Left lung (tissue), 10 donors: ENCODE measurements around the gene PRICKLE1. TPM values are rescaled to one million over a fixed set of nuclear protein-coding genes. Genes with fewer than 3 reads are reported as not detected.

ENCODE experiments used
- ATAC-seq: fragments of 200-7000 bp; cut with Tn5 transposase; one replicate; pipeline ENCODE4 v1.9.1; 2020; ENCODE audit warnings: moderate library complexity
- DNase-seq, 4 donors: peaks; one replicate each; pipeline ENCODE4 v3.0.0-alpha.2; 2013 to 2020
- H3K27ac ChIP-seq, 2 donors: fragments of 200-600 bp; sonication (generic) in 1 of 2; one replicate each; pipeline versions ENCODE4 v1.5.0 to v1.8.0; 2020 to 2021
- H3K27me3 ChIP-seq, 2 donors: fragments of 200-600 bp; sonication (generic) in 1 of 2; one replicate each; pipeline versions ENCODE4 v1.5.0 to v1.8.0; 2020 to 2021
- H3K36me3 ChIP-seq, 2 donors: fragments of 200-600 bp; sonication (generic) in 1 of 2; one replicate each; pipeline versions ENCODE4 v1.5.0 to v1.8.0; 2020 to 2021
- H3K4me1 ChIP-seq, 2 donors: fragments of 200-600 bp; one replicate each; pipeline ENCODE4 v1.8.0; 2021
- H3K4me3 ChIP-seq, 2 donors: fragments of 200-600 bp; sonication (generic) in 1 of 2; one replicate each; pipeline versions ENCODE4 v1.5.0 to v1.8.0; 2020 to 2021; ENCODE audit warnings: mild to moderate bottlenecking in 1 of 2
- H3K9me3 ChIP-seq, 2 donors: fragments of 200-600 bp; sonication (generic) in 1 of 2; one replicate each; pipeline versions ENCODE4 v1.5.0 to v1.8.0; 2020 to 2021
- CTCF ChIP-seq, 2 donors: fragments of 200-600 bp; sonication (generic) in 1 of 2; IDR thresholded peaks; one replicate each; pipeline versions ENCODE4 v1.5.0 to v1.8.0; 2021; ENCODE audit warnings: antibody characterized with exemption in 2 of 2
- intact Hi-C, 2 donors: fragments of 100-400 bp; cut with DNase I; formaldehyde crosslinking; loops; one replicate each; pipeline versions ENCODE4 v1.11.2 to v1.14.2; 2022
- polyA plus RNA-seq, 6 donors: library from polyadenylated mRNA; unstranded; fragments of 120-200 nt; gene quantifications; one replicate each; pipeline ENCODE4 v1.2.1, GENCODE V29; 2013; ENCODE audit not compliant: insufficient read length in 6 of 6
- total RNA-seq, 2 donors: library from RNA; stranded (reverse); fragmentation: NEBNext Ultra II Directional; extraction: Animal tissue kit (Norgen Biotek cat#: 25700); gene quantifications; one replicate each; pipeline ENCODE4 v1.2.1, GENCODE V29; 2021
- donor health status: DM: no; HTN: yes; CAD: no.
- donor health status: DM: no; HTN: no; CAD: no.

The PRICKLE1 gene
- total and polyA plus RNA-seq, 8 donors = 17.4 to 62.8 (median 49.1) TPM

- H3K36me3 ChIP-seq = no peaks in the 10 kb centered on the region
- H3K9me3 ChIP-seq = no peaks in the 10 kb centered on the region
- no peaks in the 10 kb centered on the region for H3K4me1 ChIP-seq
- ATAC-seq (no peak), DNase-seq (peak in 1 of 4 donors; percentile 57)
- no peak for TF ChIP-seq CTCF (IDR thresholded peaks at IDR 0.05)
- H3K4me3 ChIP-seq = no peak overlapping the region
- no peaks in the 10 kb centered on the region for H3K27me3 ChIP-seq
- intact Hi-C loops = no loop called here
- H3K27ac ChIP-seq = no peak overlapping the region
Measured at GRCh38 chr12:42504049-42504448, 85.5 kb downstream of the PRICKLE1 start.

GRCh38 chr12:42502682-42503081, 86.9 kb downstream of the PRICKLE1 start:
- no peak for ATAC-seq

GRCh38 chr12:42498549-42499247, 90.8 kb downstream of the PRICKLE1 start:
- ATAC-seq = no peak
- intact Hi-C loops = no loop called here
- no peak overlapping the region for H3K4me3 ChIP-seq

More at GRCh38 chr12:42502682-42503081, 86.9 kb downstream of the PRICKLE1 start:
- intact Hi-C loops = no loop called here
- Histone ChIP-seq H3K4me1 (no peaks in the 10 kb centered on the region), H3K36me3 (no peaks in the 10 kb centered on the region), H3K9me3 (no peaks in the 10 kb centered on the region), H3K4me3 (no peak overlapping the region), H3K27ac (no peak overlapping the region), H3K27me3 (no peaks in the 10 kb centered on the region)
- TF ChIP-seq CTCF (IDR thresholded peaks at IDR 0.05) = no peak
- DNase-seq = no peak

GRCh38 chr12:42496886-42497285, 92.7 kb downstream of the PRICKLE1 start:
- H3K4me3 ChIP-seq = no peak overlapping the region
- no peaks in the 10 kb centered on the region for H3K36me3 ChIP-seq
- intact Hi-C loops = no loop called here
- H3K27me3 ChIP-seq = no peaks in the 10 kb centered on the region
- H3K4me1 ChIP-seq = no peaks in the 10 kb centered on the region
- DNase-seq = no peak
- no peak for ATAC-seq
- no peak for TF ChIP-seq CTCF (IDR thresholded peaks at IDR 0.05)
- H3K9me3 ChIP-seq = no peaks in the 10 kb centered on the region
- no peak overlapping the region for H3K27ac ChIP-seq

More at GRCh38 chr12:42498549-42499247, 90.8 kb downstream of the PRICKLE1 start:
- no peak for TF ChIP-seq CTCF (IDR thresholded peaks at IDR 0.05)
- Histone ChIP-seq H3K4me1 (no peaks in the 10 kb centered on the region), H3K36me3 (no peaks in the 10 kb centered on the region), H3K27ac (no peak overlapping the region), H3K9me3 (no peaks in the 10 kb centered on the region), H3K27me3 (no peaks in the 10 kb centered on the region)
- DNase-seq = no peak

- Histone ChIP-seq H3K4me1 (no peaks in the 10 kb centered on the region), H3K27ac (no peak overlapping the region), H3K4me3 (no peak overlapping the region), H3K27me3 (no peaks in the 10 kb centered on the region), H3K36me3 (no peaks in the 10 kb centered on the region), H3K9me3 (no peaks in the 10 kb centered on the region)
- intact Hi-C loops = no loop called here
- no peak for TF ChIP-seq CTCF (IDR thresholded peaks at IDR 0.05)
- DNase-seq (no peak), ATAC-seq (no peak)
Measured at GRCh38 chr12:42495244-42495643, 94.3 kb downstream of the PRICKLE1 start.
